GM19452 (cell line): Measurements from ENCODE around the gene KRTAP2-2.
"Not testable (repeated sequence)": the region's sequence is repeated elsewhere in the genome, so short reads cannot be mapped to it uniquely, and the experiment has no call there.

Experiments
- ATAC-seq: cut with Tn5 transposase; IDR thresholded peaks from one replicate; pipeline ENCODE4 v1.9.1; 2021; ENCODE audit not compliant: unreplicated experiment

The KRTAP2-2 gene, protein sequence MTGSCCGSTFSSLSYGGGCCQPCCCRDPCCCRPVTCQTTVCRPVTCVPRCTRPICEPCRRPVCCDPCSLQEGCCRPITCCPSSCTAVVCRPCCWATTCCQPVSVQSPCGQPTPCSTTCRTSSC

DNA sequence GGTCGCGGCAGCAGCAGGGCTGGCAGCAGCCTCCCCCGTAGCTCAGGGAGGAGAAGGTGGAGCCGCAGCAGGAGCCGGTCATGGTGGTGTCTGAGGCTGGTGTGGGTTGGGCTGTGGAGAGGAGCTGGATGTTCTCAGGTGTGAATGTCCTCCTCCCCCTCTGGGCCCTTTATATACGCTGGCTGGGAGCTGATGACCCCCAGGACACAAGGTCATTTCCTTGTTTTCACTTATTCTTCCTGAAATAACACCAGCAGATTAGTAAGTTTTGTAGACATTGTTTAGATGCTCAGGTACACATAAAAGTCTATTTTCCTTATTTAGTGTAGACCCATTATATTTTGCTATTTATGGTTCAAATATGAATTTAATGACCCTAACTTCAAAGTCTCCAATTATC is at the start of gene KRTAP2-2:
TSS of gene KRTAP2-2 (minus strand) at position 101 of the 400 bp plus-strand sequence. CDS start at position 82, 19 bp downstream.
- not testable (repeated sequence) for ATAC-seq

- ATAC-seq = not testable (repeated sequence)
Observed at GRCh38 chr17:41104386-41105038, 49.5 kb upstream of the KRTAP2-2 start.

DNA sequence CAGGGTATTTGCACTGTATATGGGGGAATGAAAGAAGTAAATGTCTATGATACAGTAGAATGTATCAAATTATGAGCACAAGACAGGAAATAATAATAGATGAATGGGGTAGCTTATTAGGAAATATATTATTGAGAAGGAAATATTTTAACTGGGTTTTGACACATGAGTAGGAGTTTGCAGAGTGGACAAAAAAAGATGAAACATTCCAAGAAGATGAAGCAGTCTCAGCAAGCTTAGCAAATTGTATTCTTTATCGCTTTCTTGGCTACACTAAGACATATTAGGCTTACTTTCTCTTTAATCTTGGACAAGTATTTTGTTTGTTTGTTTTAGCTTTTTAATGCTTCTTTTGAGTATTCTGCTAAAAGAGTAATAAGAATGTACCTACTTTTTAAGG is 48.9 kb upstream of the KRTAP2-2 start:
- ATAC-seq = no peak

- ATAC-seq = no peak
Observed at GRCh38 chr17:41101586-41102259, 46.7 kb upstream of the KRTAP2-2 start, which contains the start of gene KRTAP4-16. TSS of gene KRTAP4-16 (minus strand) at chr17:41102209. CDS start at chr17:41102209, 0 bp downstream.

DNA sequence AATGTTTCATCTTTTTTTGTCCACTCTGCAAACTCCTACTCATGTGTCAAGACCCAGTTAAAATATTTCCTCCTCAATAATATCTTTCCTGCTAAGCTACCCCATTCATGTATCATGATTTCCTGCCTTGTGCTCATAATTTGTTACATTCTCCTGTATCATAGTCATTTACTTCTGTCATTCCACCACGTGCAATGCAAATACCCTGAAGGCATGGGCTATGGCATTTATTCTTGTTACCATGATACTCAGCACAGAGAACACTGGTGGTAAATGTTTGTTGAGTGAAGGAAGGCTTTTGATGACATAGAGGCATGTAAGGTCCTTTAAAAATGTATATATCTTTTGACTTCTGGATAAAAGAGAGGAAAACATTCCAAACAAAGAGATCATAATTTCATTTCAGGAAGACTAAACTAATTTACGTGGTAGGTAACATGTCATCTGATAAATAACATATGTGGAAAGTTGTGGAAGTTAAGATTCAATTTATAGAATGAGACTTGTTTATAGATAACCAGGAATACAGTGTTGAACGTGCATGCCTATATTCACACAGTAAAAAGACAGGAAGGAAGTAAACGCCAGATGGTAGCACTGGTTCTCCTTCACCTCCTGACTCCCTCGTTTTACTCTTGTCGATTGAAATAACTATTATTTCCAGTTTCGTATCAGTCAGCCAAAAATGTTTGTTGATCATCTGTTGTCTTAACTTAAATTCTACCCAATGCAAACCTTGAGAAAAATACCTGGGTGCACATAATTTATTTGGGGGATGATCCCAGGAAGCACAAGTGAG is 44.9 kb upstream of the KRTAP2-2 start:
- not testable (repeated sequence) for ATAC-seq

DNA sequence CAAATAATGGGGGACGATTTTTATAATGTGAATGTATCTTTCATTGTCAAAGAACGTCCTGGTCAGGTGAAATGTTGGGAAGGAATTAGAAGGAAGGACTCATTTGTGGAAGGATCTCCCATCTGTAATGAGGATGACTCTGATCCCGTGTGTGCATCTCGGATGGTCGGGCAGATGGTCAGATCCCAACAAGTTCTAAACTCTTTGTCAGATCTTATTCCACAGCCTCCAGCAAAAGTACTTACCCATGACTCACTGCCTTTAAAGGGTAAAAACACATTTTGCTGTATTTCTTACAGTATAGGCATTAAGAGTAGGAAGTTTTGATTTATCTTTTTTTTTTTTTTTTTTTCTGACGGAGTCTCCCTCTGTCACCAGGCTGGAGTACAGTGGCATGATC is 43.5 kb upstream of the KRTAP2-2 start:
- ATAC-seq = no peak

GRCh38 chr17:41098042-41098441 is 43.0 kb upstream of the KRTAP2-2 start, which contains the start of gene KRTAP4-8:
TSS of gene KRTAP4-8 (minus strand) at chr17:41098142. CDS start at chr17:41098084, 58 bp downstream.
- no peak for ATAC-seq

DNA sequence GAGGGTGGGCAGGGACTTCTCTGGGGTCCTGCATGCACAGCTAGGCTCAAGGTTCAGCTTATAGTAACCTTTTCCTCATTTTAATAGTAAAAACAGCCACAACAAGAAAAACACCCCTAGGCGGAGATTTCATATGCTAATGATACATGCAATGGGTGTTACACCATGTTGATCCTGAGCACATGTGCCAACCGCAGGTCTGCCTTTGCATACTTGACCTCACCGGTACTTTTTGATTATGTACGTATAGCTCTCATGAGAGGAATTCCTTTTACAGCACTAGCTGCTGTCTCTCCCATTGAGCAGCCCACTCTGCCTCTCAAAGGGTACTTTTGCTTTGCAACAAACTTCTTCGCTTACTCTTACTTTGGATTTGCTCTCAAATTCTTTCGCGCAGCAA is 41.0 kb upstream of the KRTAP2-2 start:
- no peak for ATAC-seq

DNA sequence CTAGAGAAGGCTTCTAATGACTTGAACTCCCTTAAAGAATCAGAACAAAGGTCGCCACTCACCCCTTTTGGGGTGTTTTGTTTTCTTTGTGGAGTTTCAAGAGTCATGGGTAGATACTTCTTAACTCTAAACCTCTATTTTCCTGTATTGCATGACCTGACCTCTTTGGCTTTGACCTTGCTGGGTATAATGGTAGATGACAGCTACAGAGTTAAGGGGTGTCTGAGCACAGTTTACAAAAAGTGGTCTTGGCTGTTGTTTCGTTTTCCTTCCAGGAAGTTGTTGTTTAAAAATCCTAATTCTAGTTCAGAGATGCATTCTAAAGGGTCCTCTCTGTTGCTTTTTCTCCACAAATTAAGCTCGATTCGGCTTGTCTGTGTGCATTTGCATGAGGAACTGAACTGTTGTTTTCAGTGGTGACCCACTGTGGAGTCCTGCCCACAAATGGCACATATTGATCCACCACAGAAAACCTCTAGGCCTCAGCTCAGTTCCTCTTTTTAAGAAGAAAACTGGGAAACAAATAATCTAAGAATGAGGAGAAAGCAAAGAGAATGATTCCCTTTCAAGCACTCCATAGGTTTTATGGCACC is 33.8 kb upstream of the KRTAP2-2 start:
- ATAC-seq = not testable (repeated sequence)

- ATAC-seq = not testable (repeated sequence)
Observed at GRCh38 chr17:41084100-41084856, 29.2 kb upstream of the KRTAP2-2 start, which contains the start of gene KRTAP4-7. TSS of gene KRTAP4-7 (plus strand) at chr17:41084150. CDS start at chr17:41084207, 57 bp downstream.

DNA sequence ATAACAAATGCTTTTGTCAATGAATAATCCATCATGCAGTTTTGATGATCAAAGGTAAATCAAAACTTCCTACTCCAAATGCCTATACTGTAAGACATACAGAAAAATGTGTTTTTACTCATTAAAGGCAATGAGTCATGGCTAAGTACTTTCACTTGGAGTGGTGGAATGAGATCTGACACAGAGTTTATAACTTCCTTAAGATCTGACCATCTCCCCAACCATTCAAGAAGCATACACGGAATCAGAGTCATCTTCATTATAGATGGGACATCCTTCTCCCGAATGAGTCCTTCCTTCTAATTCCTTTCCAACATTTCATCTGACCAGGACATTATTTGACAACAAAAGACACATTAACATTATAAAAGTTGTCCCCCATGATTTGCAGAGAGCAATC is 28.4 kb upstream of the KRTAP2-2 start:
- not testable (repeated sequence) for ATAC-seq

GRCh38 chr17:41082626-41083025 is 27.6 kb upstream of the KRTAP2-2 start:
- ATAC-seq = no peak

DNA sequence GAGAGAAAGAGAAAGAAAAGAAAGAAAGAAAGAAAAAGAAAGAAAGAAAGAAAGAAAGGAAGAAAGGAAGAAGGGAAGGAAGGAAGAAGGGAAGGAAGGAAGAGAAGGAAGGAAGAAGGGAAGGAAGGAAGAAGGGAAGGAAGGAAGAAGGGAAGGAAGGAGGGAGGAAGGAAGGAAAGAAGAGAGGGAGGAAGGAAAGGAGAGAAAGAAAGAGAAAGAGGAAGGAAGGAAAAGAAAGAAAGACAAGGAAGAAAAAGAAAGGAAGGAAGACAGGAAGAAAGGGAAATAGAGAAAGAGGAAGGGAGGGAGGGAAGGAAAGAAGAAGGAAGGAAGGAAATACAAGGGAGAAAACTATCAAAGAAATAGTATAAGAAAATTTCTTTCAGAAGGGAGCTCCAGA is 21.8 kb upstream of the KRTAP2-2 start:
- no peak for ATAC-seq

GRCh38 chr17:41073676-41074075 is 18.6 kb upstream of the KRTAP2-2 start:
- no peak for ATAC-seq

DNA sequence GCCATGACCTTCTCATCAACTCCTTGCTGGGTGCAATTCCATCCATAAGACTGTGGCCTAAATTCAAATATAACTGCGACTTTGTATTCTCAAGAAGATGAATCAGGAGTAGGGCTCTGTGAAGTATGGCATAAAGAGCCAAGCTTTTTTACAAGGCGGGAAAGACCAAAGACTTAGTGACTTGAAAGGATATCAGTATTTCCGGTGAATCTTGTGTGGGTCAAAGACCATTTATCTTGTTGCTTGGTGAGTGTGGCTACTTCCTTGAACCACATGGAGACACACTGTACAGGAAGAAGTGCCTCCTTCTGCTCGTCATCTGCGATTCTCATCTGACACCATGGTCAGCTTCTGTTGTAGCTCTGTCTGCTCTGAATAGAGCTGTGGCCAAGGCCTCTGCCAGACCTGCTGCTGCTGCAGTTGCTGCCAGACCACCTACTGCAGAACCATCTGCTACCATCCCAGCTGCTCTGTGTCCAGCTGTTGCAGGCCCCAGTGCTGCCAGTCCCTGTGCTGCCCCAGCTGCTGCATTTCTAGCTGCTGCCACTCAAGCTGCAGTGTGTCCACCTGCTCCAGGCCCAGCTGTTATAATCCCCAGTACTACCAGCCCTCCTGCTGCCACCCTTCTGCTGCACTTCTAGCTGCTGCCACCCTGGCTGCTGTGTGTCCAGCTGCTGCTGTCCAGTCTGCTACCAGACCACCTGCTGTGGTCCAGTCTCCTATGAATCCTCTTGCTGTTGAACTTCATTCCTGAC is 16.8 kb upstream of the KRTAP2-2 start:
- no peak for ATAC-seq

- no peak for ATAC-seq
Observed at GRCh38 chr17:41069031-41069430, 14.0 kb upstream of the KRTAP2-2 start.

- ATAC-seq = no peak
Observed at GRCh38 chr17:41067281-41067680, 12.3 kb upstream of the KRTAP2-2 start.

GRCh38 chr17:41065829-41066624 is 11.0 kb upstream of the KRTAP2-2 start, which contains the start of gene KRTAP2-4:
TSS of gene KRTAP2-4 (minus strand) at chr17:41065879. CDS start at chr17:41065845, 34 bp downstream.
- ATAC-seq = no peak
